ENCODE data around the gene ECE1. TPM values are rescaled to one million over a fixed set of nuclear protein-coding genes. Genes with fewer than 3 reads are reported as not detected.

ECE1 gene
- total and polyA plus RNA-seq, 3 donors from 2014 or later, result 66.1 to 101 (median 96.4) TPM

DNA sequence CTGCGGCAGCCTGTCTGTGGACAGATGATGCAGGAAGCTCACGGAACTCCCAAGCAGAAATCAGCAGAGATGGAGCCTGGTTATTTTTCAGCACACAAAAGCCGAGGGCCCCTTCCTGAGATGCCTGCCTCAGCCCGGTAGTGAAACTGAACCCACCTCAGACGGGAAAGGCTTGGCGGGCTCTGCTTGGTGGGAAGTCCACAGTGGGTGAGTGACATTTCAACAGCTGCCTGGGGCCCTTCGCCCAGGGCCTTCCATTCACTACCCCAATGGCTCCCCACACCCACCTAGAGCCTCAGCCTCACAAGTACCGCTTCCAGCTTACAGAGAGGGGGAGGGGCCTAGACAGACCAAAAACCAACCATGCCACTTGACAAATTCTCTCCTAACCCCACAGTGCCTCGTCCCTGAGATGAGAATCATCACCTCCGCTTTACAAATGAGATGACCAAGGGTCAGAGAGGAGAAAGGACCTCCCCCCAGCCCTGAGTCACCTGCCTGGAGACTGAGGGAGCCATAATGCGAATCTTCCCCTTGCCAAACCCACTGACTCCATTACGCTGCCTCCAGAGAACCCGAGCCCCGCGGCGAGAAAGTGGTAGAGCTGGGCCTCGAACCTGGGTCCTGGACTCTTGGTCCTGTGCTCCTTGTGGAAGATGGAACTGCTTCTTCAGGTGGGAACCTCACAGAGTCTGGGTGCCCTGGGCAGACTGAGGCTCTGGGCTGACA is 3.4 kb upstream of the ECE1 start:
- Histone ChIP-seq H3K4me3 (no peak overlapping the region), H3K9me3 (no peaks in the 10 kb centered on the region), H3K4me1 (peaks cover 44% of the 10 kb centered on the region), H3K27me3 (no peaks in the 10 kb centered on the region), H3K36me3 (ENCODE audit: low read depth, missing control alignments) (no peaks in the 10 kb centered on the region), H3K27ac (peak overlapping the region; percentile 49 to 84)
- no peak for DNase-seq
- TF ChIP-seq, protein P1, sequence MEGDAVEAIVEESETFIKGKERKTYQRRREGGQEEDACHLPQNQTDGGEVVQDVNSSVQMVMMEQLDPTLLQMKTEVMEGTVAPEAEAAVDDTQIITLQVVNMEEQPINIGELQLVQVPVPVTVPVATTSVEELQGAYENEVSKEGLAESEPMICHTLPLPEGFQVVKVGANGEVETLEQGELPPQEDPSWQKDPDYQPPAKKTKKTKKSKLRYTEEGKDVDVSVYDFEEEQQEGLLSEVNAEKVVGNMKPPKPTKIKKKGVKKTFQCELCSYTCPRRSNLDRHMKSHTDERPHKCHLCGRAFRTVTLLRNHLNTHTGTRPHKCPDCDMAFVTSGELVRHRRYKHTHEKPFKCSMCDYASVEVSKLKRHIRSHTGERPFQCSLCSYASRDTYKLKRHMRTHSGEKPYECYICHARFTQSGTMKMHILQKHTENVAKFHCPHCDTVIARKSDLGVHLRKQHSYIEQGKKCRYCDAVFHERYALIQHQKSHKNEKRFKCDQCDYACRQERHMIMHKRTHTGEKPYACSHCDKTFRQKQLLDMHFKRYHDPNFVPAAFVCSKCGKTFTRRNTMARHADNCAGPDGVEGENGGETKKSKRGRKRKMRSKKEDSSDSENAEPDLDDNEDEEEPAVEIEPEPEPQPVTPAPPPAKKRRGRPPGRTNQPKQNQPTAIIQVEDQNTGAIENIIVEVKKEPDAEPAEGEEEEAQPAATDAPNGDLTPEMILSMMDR (IDR thresholded peaks at IDR 0.05), result no peak
- TF ChIP-seq POLR2A (IDR thresholded peaks at IDR 0.05), result no peak
- intact Hi-C loops (cut with DNase I; ENCODE audit: low total_unique reads), result no loop called here
- WGBS, 2 donors, result 77 to 83% methylated on average over 11 to 17 of the region's 17 CpGs

DNA sequence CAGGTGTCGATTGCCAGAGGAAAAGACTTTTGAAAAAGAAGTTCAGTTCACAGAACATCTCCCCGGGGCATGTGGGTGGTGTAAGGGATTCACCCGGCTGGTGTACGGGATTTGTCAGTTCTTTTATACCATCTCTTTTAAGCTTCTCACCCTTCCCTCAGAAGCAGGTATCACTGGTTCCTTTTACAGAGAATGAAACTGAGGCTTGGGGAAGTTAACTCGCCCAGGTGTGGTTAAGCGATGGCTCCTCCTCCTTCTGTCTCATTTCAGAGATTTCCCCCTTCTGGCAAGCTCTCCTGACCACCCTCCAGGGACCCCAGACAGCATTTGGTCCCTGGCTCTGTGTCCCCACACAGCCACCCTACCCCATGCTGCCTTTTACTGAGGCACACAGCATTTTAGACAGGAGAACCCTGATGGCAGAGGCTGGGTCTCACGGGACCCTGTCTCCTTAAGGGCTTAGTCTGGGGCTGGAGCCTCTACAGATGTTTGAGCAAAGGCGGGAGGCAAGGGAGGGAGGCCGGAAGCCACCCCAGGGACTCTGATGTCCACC is 2.8 kb upstream of the ECE1 start:
- WGBS, 2 donors, result 60 to 72% methylated on average over 9 of the region's 9 CpGs
- no peaks in the 10 kb centered on the region for H3K9me3 ChIP-seq
- H3K4me3 ChIP-seq, result no peak overlapping the region
- H3K36me3 ChIP-seq (ENCODE audit: low read depth, missing control alignments), result no peaks in the 10 kb centered on the region
- intact Hi-C loops (cut with DNase I; ENCODE audit: low total_unique reads), result no loop called here
- peaks cover 48% of the 10 kb centered on the region for H3K4me1 ChIP-seq
- H3K27ac ChIP-seq, result peak overlapping the region; percentile 49 to 84
- DNase-seq, result no peak
- no peaks in the 10 kb centered on the region for H3K27me3 ChIP-seq
- no peak for TF ChIP-seq POLR2A (IDR thresholded peaks at IDR 0.05)
- TF ChIP-seq, protein P1 (IDR thresholded peaks at IDR 0.05), result no peak

DNA sequence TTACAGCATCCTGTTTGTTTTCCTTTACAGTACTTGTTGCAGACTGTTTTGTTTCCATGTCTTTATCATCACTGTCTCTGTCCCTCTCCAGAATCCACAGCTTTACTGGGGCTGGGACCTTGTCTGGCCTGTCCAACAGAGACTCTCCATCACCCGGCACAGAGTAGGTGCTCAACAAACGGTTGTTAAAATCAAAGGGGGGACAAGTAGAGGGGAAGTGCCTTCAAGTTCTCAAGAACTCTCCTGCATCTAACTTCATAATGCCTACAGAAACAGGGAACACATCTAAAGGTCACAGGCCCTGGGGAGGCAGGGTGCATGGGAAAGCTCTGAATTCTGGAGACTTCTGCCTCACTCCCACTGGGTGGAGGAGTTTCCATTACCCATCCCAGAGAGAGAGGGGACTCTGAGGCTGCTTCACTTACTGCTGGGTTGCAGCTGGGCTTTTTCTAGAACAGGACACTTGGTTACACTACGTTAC is 2.3 kb upstream of the ECE1 start:
- intact Hi-C loops (cut with DNase I; ENCODE audit: low total_unique reads), result no loop called here
- no peaks in the 10 kb centered on the region for H3K36me3 ChIP-seq (ENCODE audit: low read depth, missing control alignments)
- H3K4me3 ChIP-seq, result no peak overlapping the region
- no peaks in the 10 kb centered on the region for H3K9me3 ChIP-seq
- H3K27me3 ChIP-seq, result no peaks in the 10 kb centered on the region
- WGBS, 2 donors, result 61 to 63% methylated on average over 3 of the region's 3 CpGs
- TF ChIP-seq POLR2A (IDR thresholded peaks at IDR 0.05), result no peak
- TF ChIP-seq, protein P1 (IDR thresholded peaks at IDR 0.05), result no peak
- peaks cover 48% of the 10 kb centered on the region for H3K4me1 ChIP-seq
- no peak for DNase-seq
- H3K27ac ChIP-seq, result peak overlapping the region; percentile 49 to 84

DNA sequence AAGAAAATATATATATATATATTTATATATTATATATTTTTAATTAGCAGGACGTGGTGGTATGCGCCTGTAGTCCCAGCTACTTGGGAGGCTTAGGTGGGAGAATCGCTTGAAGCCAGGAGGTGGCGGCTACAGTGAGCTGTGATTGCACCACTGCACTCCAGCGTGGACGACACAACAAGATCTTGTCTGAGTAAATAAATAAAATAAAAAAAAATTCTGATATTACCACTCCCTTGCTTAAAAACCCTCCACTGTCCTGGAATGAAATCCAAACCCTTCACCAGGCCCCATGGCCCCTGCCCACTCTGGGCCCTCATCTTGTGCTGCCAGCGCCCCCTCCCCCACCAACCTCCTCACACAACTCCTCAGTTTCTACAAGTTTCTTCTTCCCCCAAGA is 1.7 kb upstream of the ECE1 start:
- Histone ChIP-seq H3K36me3 (ENCODE audit: low read depth, missing control alignments) (no peaks in the 10 kb centered on the region), H3K9me3 (no peaks in the 10 kb centered on the region), H3K4me1 (peaks cover 48% of the 10 kb centered on the region), H3K27ac (peak overlapping the region; percentile 49 to 84), H3K4me3 (no peak overlapping the region), H3K27me3 (no peaks in the 10 kb centered on the region)
- no peak for DNase-seq
- no peak for TF ChIP-seq POLR2A (IDR thresholded peaks at IDR 0.05)
- TF ChIP-seq, protein P1 (IDR thresholded peaks at IDR 0.05), result no peak
- intact Hi-C loops (cut with DNase I; ENCODE audit: low total_unique reads), result no loop called here
- 97 to 98% methylated on average over 7 of the region's 7 CpGs for WGBS, 2 donors
